SIG-M5 treated with dmso at 0.1 percent for 504 hours (cell line): ENCODE measurements around the gene TRIM8.
A peak's percentile ranks its signal among the peaks of the same experiment; 100 is the strongest.

Experiments
- DNase-seq: peaks from one replicate; lab custom pipeline; 2025; ENCODE audit not compliant: unreplicated experiment; lab: John Stamatoyannopoulos, UW

The TRIM8 gene

GRCh38 chr10:102644066-102644645, at the start of gene TRIM8:
TSS of gene TRIM8 (plus strand) at chr10:102644479. CDS start at chr10:102644618, 139 bp downstream.
- DNase-seq = peak; percentile 52

GRCh38 chr10:102595293-102595692, 49.0 kb upstream of the TRIM8 start:
- no peak for DNase-seq

GRCh38 chr10:102595897-102596296, 48.4 kb upstream of the TRIM8 start:
- DNase-seq = no peak

- peak; percentile 60 for DNase-seq
These were observed 47.7 kb upstream of the TRIM8 start for GRCh38 chr10:102596506-102596971.

GRCh38 chr10:102597131-102597991, 46.9 kb upstream of the TRIM8 start:
- no peak for DNase-seq

- DNase-seq = no peak
These were observed 46.0 kb upstream of the TRIM8 start for GRCh38 chr10:102598243-102598642.

- no peak for DNase-seq
These were observed 44.5 kb upstream of the TRIM8 start for GRCh38 chr10:102599565-102600327.

- DNase-seq = no peak
These were observed 43.5 kb upstream of the TRIM8 start for GRCh38 chr10:102600816-102601215.

- DNase-seq = no peak
These were observed 42.6 kb upstream of the TRIM8 start for GRCh38 chr10:102601639-102602038.

GRCh38 chr10:102602272-102603045, 41.8 kb upstream of the TRIM8 start:
- DNase-seq = no peak

- no peak for DNase-seq
These were observed 40.3 kb upstream of the TRIM8 start for GRCh38 chr10:102603946-102604345.

- DNase-seq = no peak
These were observed 39.8 kb upstream of the TRIM8 start for GRCh38 chr10:102604439-102604841.

GRCh38 chr10:102605712-102606111, 38.6 kb upstream of the TRIM8 start:
- DNase-seq = no peak

GRCh38 chr10:102608487-102608886, 35.8 kb upstream of the TRIM8 start:
- DNase-seq = no peak

- DNase-seq = no peak
These were observed 33.8 kb upstream of the TRIM8 start for GRCh38 chr10:102610441-102610887.

GRCh38 chr10:102611514-102612087, 32.7 kb upstream of the TRIM8 start:
- no peak for DNase-seq

GRCh38 chr10:102612964-102613275, 31.4 kb upstream of the TRIM8 start:
- DNase-seq = no peak

- no peak for DNase-seq
These were observed 31.0 kb upstream of the TRIM8 start for GRCh38 chr10:102613286-102613685.

GRCh38 chr10:102613785-102614184, 30.5 kb upstream of the TRIM8 start:
- no peak for DNase-seq

GRCh38 chr10:102614888-102615287, 29.4 kb upstream of the TRIM8 start:
- no peak for DNase-seq

- no peak for DNase-seq
These were observed 28.9 kb upstream of the TRIM8 start for GRCh38 chr10:102615361-102615760.
